Inflammatory macrophage (primary cell): ENCODE measurements around the gene ARL6IP1.
A peak's percentile ranks its signal among the peaks of the same experiment; 100 is the strongest.

ENCODE experiments used
- DNase-seq, 2 donors: peaks; one replicate each; pipeline ENCODE4 v3.0.0-alpha.2; 2020 to 2022
- total RNA-seq, 18 experiments: gene quantifications; one replicate each; lab custom pipeline; 2026; ENCODE audit warnings: mixed read lengths in 6 of 18, inconsistent platforms in 2 of 18; lab: John Stamatoyannopoulos, UW

Gene ARL6IP1
- 155 to 505 (median 267) reads per million in 18 experiments for total RNA-seq

GRCh38 chr16:18801145-18801972, at the start of gene ARL6IP1:
TSS of gene ARL6IP1 (minus strand) at chr16:18801549. CDS start at chr16:18801466, 83 bp downstream.
- peak; percentile 100 for DNase-seq

DNA sequence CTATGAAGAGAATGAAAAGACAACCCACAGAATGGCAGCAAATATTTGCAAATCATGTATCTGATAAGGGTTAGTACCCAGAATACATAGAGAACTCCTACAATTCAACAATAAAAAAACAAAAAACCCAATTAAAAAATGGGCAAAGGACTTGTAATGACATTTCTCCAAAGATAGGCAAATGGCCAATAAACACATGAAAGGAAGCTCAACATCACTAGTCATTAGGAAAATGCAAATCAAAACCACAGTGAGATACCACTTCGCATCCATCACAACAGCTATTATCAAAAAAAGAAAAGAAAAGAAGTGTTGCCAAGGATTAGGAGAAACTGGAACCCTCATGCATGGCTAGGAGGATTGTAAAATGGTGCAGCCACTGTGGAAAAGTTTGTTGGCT, 45.1 kb upstream of the ARL6IP1 start:
- no peak for DNase-seq

- DNase-seq: no peak
Observed at GRCh38 chr16:18842565-18842964, 41.2 kb upstream of the ARL6IP1 start.

- DNase-seq: peak; percentile 90 to 94
Observed at GRCh38 chr16:18841833-18842525, 40.6 kb upstream of the ARL6IP1 start.

- no peak for DNase-seq
Observed at GRCh38 chr16:18839555-18839954, 38.2 kb upstream of the ARL6IP1 start.

GRCh38 chr16:18836702-18837101, 35.4 kb upstream of the ARL6IP1 start:
- no peak for DNase-seq

- DNase-seq: peak in 1 of 2 donors; percentile 25
Observed at GRCh38 chr16:18834864-18835263, 33.5 kb upstream of the ARL6IP1 start.

- peak in 1 of 2 donors; percentile 18 for DNase-seq
Observed at GRCh38 chr16:18833707-18834505, 32.6 kb upstream of the ARL6IP1 start.

DNA sequence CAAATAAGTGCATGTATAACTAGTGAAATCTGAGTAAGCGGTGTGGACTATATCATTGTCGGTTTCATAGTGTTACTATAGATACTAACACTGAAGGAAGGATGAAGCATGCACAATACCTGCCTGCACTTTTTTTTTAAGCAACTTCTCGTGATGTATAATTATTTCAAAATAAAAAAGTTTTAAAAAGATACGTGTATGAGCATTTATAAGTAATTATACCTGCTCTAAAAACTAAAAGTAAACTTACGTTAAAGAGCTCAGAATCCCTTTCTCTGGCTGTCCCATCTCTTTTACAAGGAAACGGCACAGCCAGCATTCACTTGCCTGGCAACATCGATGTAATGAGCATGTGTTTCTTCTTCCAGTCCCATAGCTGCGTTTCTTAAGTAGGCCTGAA, 31.3 kb upstream of the ARL6IP1 start:
- no peak for DNase-seq

DNA sequence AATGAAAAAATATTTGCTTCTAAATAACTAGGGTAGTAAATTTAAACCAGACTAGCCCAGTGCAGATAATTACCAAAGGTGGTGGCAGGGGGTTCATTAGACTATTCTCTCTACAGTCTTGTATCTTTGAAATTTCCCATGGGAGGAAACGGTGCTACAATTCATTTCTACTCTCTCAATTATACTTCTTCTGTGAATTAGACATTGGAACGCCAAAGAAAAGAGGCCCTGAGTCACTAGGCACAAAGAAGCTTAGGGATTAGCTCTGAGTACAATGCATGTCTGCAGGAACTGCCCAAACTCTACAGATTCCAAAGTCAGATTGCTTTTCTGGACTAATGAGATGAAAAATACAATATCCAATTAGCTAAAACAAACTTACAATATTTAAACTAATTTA, 30.7 kb upstream of the ARL6IP1 start:
- no peak for DNase-seq

DNA sequence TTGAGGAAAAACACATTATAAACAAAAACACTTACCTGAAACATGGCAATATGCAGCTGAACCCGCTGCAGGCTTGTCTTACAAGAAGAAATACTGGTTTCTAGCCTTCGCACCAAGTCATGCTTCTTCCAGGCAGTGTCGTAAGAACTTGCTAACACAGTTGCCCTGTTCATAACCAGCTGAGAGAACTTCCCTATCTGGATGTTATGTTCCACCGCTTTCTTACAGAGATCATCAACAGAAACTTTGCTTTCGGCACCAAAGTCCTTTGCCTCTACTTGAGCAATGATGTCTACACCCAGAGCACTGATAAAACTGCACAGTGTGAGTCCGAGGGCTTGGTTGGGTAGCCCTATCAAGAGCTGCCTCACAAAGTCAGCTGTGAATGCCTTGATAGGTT, 27.9 kb upstream of the ARL6IP1 start:
- DNase-seq: peak; percentile 21 to 53

- DNase-seq: no peak
Observed at GRCh38 chr16:18827890-18828289, 26.5 kb upstream of the ARL6IP1 start.

DNA sequence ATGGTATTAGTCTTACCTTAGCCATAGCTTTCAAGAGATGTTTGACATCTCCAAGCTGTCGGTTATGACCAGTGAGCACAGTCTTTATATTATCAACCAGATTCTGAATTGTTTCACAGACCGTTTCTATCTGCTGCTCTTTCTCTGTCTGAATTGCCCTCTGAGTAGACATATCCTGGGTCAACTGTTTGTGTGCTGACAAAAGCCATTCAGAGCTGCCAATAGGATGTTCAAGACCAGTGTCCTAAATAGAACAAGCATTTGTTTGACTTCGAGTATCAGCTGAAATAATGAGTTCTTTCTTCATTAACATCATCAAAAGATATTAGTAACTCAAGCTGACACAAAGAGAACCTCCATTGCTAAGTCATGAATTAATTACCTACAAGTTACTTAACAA, 14.9 kb upstream of the ARL6IP1 start:
- DNase-seq: no peak

DNA sequence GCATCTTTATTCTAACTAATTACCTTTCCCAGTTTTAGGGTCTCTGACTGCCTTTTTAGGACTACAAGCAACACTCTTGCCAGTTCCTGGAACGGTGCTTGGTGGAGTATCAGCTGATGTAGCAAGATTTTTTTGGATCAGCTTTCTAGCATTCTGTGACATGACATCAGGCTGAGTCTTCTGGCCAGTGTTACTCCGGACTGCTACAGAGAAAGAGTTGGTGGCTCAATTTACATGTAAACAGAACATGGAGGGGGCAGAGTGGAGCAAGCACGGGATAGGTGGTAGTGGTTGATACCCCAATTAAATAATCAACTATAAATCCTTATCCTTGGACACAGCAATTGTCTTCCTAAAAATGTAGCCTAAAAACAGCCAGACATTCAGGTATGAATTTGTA, 10.6 kb upstream of the ARL6IP1 start:
- no peak for DNase-seq

- DNase-seq: no peak
Observed at GRCh38 chr16:18809165-18809564, 7.8 kb upstream of the ARL6IP1 start.

GRCh38 chr16:18805257-18805773, 4.0 kb upstream of the ARL6IP1 start:
- no peak for DNase-seq

GRCh38 chr16:18804540-18804939, 3.2 kb upstream of the ARL6IP1 start:
- no peak for DNase-seq

GRCh38 chr16:18803569-18804462, 2.5 kb upstream of the ARL6IP1 start:
- DNase-seq: peak; percentile 38 to 52

DNA sequence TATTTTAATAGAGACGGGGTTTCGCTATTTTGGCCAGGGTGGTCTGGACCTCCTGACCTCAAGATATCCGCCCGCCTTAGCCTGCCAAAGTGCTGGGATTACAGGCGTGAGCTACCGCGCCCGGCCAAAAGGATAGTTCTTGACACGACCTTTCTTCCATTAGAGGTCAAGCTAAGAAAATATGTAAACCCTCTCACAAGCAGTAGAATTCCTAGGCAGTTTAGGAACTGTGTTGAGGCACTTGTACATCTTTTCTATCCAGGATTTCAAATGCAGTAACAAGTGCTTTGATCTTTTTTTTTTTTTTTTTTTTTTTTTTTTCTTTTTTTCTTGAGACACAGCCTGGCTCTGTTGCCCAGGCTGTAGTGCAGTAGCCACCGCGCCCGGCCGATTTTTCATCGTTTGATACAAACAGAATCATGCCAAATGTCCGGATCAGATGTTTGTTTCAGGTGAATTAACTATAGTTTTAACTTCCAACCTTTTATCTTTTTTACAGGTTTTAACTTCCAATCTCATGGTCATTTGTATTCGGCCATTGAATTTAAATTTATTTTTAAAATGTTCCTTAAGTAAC, 1.5 kb upstream of the ARL6IP1 start:
- DNase-seq: no peak

- no peak for DNase-seq
Observed at GRCh38 chr16:18800775-18801144, 589 bp downstream of the ARL6IP1 start.

DNA sequence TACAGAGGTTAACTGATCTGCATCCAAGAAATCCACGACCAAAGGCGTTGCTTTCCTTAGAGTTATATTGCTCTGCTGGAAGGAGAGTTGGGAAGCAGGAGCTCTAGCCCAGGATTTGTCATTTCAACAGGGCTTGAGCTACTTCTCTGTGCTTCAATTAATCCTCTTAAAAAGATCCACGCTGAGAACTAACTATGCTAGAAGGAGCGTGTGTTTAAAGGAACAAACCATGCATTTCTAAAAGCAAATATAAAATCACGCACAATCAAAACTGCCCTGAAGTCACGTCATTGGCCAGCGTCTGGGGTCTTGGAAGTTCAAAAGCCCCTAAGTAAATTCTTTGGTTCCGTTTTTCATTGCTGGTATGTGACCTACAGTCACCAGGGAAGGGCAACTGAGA, 1.1 kb downstream of the ARL6IP1 start:
- DNase-seq: no peak
